ENCODE measurements around the gene SNX13. TPM values are rescaled to one million over a fixed set of nuclear protein-coding genes. Genes with fewer than 3 reads are reported as not detected.

Gene SNX13
- total and polyA plus RNA-seq, 2 donors (not counting 3 experiments of a cell fraction or from before 2014, with no cell fraction given), result 6.1 to 28.5 TPM

DNA sequence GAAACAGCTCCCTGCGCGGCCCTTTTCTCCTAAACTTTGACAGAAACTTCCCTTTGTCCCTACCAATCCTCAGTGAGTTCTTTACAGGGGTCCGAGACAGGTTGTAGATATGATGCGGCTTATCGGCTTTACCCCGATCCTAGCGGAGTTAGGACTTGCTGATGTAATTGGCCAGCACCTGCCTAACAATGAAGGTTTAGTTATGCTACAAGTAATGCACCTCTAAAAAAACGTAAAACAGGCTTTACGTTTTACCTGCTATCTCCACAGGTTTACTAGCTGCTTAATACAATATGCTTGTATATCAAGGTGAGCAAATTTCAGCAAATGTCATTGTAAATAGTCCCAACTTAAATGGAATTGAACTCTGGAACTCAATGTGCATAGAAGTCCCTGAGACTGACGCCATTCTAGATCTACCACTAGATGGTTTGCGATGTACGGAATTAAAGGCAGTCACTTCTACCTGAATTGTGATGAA is 697 bp upstream of the SNX13 start:
- Histone ChIP-seq H3K9me1 (replicated peaks; ENCODE audit: control insufficient read depth, extremely low read depth, insufficient read depth, low read length) (no peaks in the 10 kb centered on the region), H2AFZ (ENCODE audit: low read depth, low read length) (peak overlapping the region; percentile 86), H3K79me2 (ENCODE audit: control insufficient read depth, insufficient read depth, low read length) (peaks cover 30% of the 10 kb centered on the region), H3K9me3 (replicated peaks; ENCODE audit: control insufficient read depth, insufficient read depth, low read length) (no peaks in the 10 kb centered on the region), H3K9ac (replicated peaks; ENCODE audit: extremely low read depth, insufficient read depth, low read length) (peak overlapping the region; percentile 80), H3K4me3 (replicated peaks in 1 of 3; ENCODE audit: insufficient read depth in 1 of 3, low read depth in 1 of 3, low read length in 3 of 3) (peak overlapping the region; percentile 36 to 58 (median 58)), H4K20me1 (replicated peaks; ENCODE audit: control insufficient read depth, extremely low read depth, insufficient read depth, low read length) (no peaks in the 10 kb centered on the region), H3K4me1 (ENCODE audit: control insufficient read depth, extremely low read depth, insufficient read depth, low read length) (peaks cover 20% of the 10 kb centered on the region), H3K36me3 (ENCODE audit: control insufficient read depth in 2 of 2, extremely low read depth in 1 of 2, insufficient read depth in 2 of 2, low read length in 2 of 2) (no peaks in the 10 kb centered on the region), H3K27ac (ENCODE audit: insufficient read depth, low read depth, low read length) (peak overlapping the region; percentile 64), H3K4me2 (ENCODE audit: insufficient read depth, low read length) (peak overlapping the region; percentile 83), H3K27me3 (ENCODE audit: control insufficient read depth in 2 of 2, insufficient read depth in 2 of 2, low read length in 2 of 2) (no peaks in the 10 kb centered on the region)
- TF ChIP-seq, protein P1, sequence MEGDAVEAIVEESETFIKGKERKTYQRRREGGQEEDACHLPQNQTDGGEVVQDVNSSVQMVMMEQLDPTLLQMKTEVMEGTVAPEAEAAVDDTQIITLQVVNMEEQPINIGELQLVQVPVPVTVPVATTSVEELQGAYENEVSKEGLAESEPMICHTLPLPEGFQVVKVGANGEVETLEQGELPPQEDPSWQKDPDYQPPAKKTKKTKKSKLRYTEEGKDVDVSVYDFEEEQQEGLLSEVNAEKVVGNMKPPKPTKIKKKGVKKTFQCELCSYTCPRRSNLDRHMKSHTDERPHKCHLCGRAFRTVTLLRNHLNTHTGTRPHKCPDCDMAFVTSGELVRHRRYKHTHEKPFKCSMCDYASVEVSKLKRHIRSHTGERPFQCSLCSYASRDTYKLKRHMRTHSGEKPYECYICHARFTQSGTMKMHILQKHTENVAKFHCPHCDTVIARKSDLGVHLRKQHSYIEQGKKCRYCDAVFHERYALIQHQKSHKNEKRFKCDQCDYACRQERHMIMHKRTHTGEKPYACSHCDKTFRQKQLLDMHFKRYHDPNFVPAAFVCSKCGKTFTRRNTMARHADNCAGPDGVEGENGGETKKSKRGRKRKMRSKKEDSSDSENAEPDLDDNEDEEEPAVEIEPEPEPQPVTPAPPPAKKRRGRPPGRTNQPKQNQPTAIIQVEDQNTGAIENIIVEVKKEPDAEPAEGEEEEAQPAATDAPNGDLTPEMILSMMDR (IDR thresholded peaks at IDR 0.05; ENCODE audit: extremely low read depth in 1 of 2, insufficient read depth in 1 of 2, low read depth in 1 of 2, low read length in 2 of 2), result no peak
- TF ChIP-seq POLR2AphosphoS5 (IDR thresholded peaks at IDR 0.05; ENCODE audit: insufficient read depth, low read depth, low read length) (no peak), EZH2 (IDR thresholded peaks at IDR 0.05; ENCODE audit: borderline replicate concordance, low read depth, low read length, severe bottlenecking) (no peak), FOS (IDR thresholded peaks at IDR 0.05; ENCODE audit: borderline replicate concordance, insufficient read depth, low read length) (no peak), JUN (IDR thresholded peaks at IDR 0.05; ENCODE audit: borderline replicate concordance, insufficient read depth, insufficient read length, low read depth) (no peak), POLR2A (IDR thresholded peaks at IDR 0.05; ENCODE audit: low read depth, low read length) (no peak), GATA2 (IDR thresholded peaks at IDR 0.05; ENCODE audit: insufficient read depth, insufficient read length, low read depth, low read length) (no peak), MYC (IDR thresholded peaks at IDR 0.05; ENCODE audit: low read depth, low read length) (no peak)
- TF ChIP-seq, protein P2, sequence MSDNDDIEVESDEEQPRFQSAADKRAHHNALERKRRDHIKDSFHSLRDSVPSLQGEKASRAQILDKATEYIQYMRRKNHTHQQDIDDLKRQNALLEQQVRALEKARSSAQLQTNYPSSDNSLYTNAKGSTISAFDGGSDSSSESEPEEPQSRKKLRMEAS (IDR thresholded peaks at IDR 0.05; ENCODE audit: insufficient read depth, insufficient read length), result no peak
- ChIA-PET POLR2A (no interaction called here), CTCF (no interaction called here)
- dilution Hi-C loops (cut with MboI; ENCODE audit: extremely low pct_ligation_motif_present, low sequenced_read_pairs) (no loop called here), intact Hi-C loops (cut with micrococcal nuclease) (loop anchor here (1.0 to 2.0 kb wide), 3 partner anchors 24 to 171 kb away; no protein-coding TSS in a partner anchor)
- no TSS peak for BruUV-seq (replicated peaks)
- FAIRE-seq, result no peak
- no peak for DNase-seq (ENCODE audit: low read depth, low spot score)
